PC-3 (cell line): ENCODE data around the gene HFM1.

Experiments
- CTCF ChIP-seq: fragments of 300-600 bp; sonication (generic); conservative IDR thresholded peaks from 2 replicates; pipeline ENCODE4 v1.5.1; 2017; ENCODE audit warnings: antibody characterized with exemption, low read depth, mild to moderate bottlenecking, low read length
- EZH2 ChIP-seq: fragments of 300-600 bp; sonication (generic); IDR thresholded peaks from one replicate; pipeline ENCODE4 v1.6.1; 2017; ENCODE audit warnings: antibody characterized with exemption, mild to moderate bottlenecking, low read length; ENCODE audit not compliant: unreplicated experiment
- EZH2phosphoT487 ChIP-seq: fragments of 300-600 bp; sonication (generic); IDR thresholded peaks from 2 replicates; pipeline ENCODE4 v1.6.1; 2018; ENCODE audit warnings: mild to moderate bottlenecking, antibody characterized with exemption, low read length, borderline replicate concordance

- TF ChIP-seq CTCF: peak; percentile 88
- no peak for TF ChIP-seq EZH2
- TF ChIP-seq EZH2phosphoT487: no peak
Observed at GRCh38 chr1:91282695-91283420, 121.8 kb downstream of the HFM1 start.
